ENCODE measurements around the gene PHAF1. TPM values are rescaled to one million over a fixed set of nuclear protein-coding genes. Genes with fewer than 3 reads are reported as not detected.

PHAF1 gene
- total and polyA plus RNA-seq, 12 donors: 7.1 to 12.7 (median 11.5) TPM

- DNase-seq (no peak), ATAC-seq (no peak)
- Histone ChIP-seq H3K36me3 (peaks cover 3 to 49% (median 41%) of the 10 kb centered on the region in 9 donors), H3K9me3 (no peaks in the 10 kb centered on the region), H3K27ac (peak overlapping the region in 9 of 10 donors; percentile 81 to 94 (median 86)), H3K4me1 (peaks cover 18 to 59% (median 33%) of the 10 kb centered on the region in 9 donors), H3K4me3 (peak overlapping the region; percentile 78 to 100 (median 90)), H3K27me3 (no peaks in the 10 kb centered on the region)
- intact Hi-C loops (cut with DNase I): loop anchor here in 3 of 10 donors (5.0 kb wide), 2 partner anchors 34 to 54 kb away; partner anchors contain the start of genes TMEM208 (in 2 of the 3), FHOD1 (in 1 of the 3) and SLC9A5 (in 1 of the 3)
- TF ChIP-seq, protein P1, sequence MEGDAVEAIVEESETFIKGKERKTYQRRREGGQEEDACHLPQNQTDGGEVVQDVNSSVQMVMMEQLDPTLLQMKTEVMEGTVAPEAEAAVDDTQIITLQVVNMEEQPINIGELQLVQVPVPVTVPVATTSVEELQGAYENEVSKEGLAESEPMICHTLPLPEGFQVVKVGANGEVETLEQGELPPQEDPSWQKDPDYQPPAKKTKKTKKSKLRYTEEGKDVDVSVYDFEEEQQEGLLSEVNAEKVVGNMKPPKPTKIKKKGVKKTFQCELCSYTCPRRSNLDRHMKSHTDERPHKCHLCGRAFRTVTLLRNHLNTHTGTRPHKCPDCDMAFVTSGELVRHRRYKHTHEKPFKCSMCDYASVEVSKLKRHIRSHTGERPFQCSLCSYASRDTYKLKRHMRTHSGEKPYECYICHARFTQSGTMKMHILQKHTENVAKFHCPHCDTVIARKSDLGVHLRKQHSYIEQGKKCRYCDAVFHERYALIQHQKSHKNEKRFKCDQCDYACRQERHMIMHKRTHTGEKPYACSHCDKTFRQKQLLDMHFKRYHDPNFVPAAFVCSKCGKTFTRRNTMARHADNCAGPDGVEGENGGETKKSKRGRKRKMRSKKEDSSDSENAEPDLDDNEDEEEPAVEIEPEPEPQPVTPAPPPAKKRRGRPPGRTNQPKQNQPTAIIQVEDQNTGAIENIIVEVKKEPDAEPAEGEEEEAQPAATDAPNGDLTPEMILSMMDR (IDR thresholded peaks at IDR 0.05): no peak
- WGBS, 2 donors: 28 to 31% methylated on average over 17 of the region's 17 CpGs
Observed at GRCh38 chr16:67192781-67193361, 83.1 kb downstream of the PHAF1 start.

- no peak for ATAC-seq
- peak overlapping the region in 8 of 10 donors; percentile 78 to 100 (median 88) for H3K4me3 ChIP-seq
- H3K36me3 ChIP-seq: peaks cover 3 to 56% (median 44%) of the 10 kb centered on the region in 9 donors
- peaks cover 18 to 66% (median 34%) of the 10 kb centered on the region in 9 donors for H3K4me1 ChIP-seq
- TF ChIP-seq, protein P1 (IDR thresholded peaks at IDR 0.05): no peak
- H3K9me3 ChIP-seq: no peaks in the 10 kb centered on the region
- no peaks in the 10 kb centered on the region for H3K27me3 ChIP-seq
- intact Hi-C loops (cut with DNase I): loop anchor here in 3 of 10 donors (5.0 kb wide), 2 partner anchors 34 to 54 kb away; partner anchors contain the start of genes TMEM208 (in 2 of the 3), FHOD1 (in 1 of the 3) and SLC9A5 (in 1 of the 3)
- peak overlapping the region in 4 of 10 donors; percentile 86 to 94 (median 90) for H3K27ac ChIP-seq
- no peak for DNase-seq
Observed at GRCh38 chr16:67193536-67193935, 83.8 kb downstream of the PHAF1 start.

DNA sequence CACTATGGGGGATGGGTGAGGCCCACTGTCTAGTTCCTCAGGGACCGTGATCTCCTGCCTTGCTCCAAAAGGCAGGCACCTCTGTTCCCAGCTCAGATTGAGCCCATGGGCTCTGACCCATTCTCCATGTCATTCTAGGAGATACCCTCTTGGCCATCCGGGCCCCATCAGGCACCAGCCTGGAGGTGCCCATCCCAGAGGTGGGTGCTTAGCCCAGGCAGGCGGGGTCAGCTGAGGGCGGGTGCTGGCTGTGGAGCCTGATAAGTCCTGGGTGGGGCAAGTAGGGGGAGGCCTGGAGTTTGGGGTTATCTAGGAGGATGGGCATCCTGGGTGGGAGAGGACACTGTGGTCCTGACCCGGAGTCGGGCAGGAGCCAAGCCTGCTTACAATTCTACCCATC is 84.5 kb downstream of the PHAF1 start:
- Histone ChIP-seq H3K27ac (no peak overlapping the region), H3K4me1 (peaks cover 18 to 69% (median 40%) of the 10 kb centered on the region in 9 donors), H3K9me3 (no peaks in the 10 kb centered on the region), H3K4me3 (no peak overlapping the region), H3K27me3 (no peaks in the 10 kb centered on the region), H3K36me3 (peaks cover 3 to 63% (median 44%) of the 10 kb centered on the region in 9 donors)
- DNase-seq (no peak), ATAC-seq (no peak)
- TF ChIP-seq, protein P1 (IDR thresholded peaks at IDR 0.05): no peak
- 95 to 96% methylated on average over 6 of the region's 6 CpGs for WGBS, 2 donors
- intact Hi-C loops (cut with DNase I): loop anchor here in 3 of 10 donors (5.0 kb wide), 2 partner anchors 33 to 53 kb away; partner anchors contain the start of genes TMEM208 (in 2 of the 3), FHOD1 (in 1 of the 3) and SLC9A5 (in 1 of the 3)

GRCh38 chr16:67195676-67196075 is 85.9 kb downstream of the PHAF1 start:
- Histone ChIP-seq H3K4me3 (no peak overlapping the region), H3K9me3 (no peaks in the 10 kb centered on the region), H3K4me1 (peaks cover 18 to 64% (median 39%) of the 10 kb centered on the region in 9 donors), H3K36me3 (peaks cover 3 to 77% (median 44%) of the 10 kb centered on the region in 9 donors), H3K27me3 (no peaks in the 10 kb centered on the region), H3K27ac (no peak overlapping the region)
- TF ChIP-seq, protein P1 (IDR thresholded peaks at IDR 0.05): no peak
- ATAC-seq: no peak
- 72 to 82% methylated on average over 5 of the region's 5 CpGs for WGBS, 2 donors
- no peak for DNase-seq
- intact Hi-C loops (cut with DNase I): no loop called here
